ENCODE results near the gene URB1.
"Not testable (repeated sequence)": the region's sequence is repeated elsewhere in the genome, so short reads cannot be mapped to it uniquely, and the experiment has no call there.

The URB1 gene

GRCh38 chr21:32316361-32317215, 76.2 kb downstream of the URB1 start:
- no peak for DNase-seq

GRCh38 chr21:32315511-32316281, 77.1 kb downstream of the URB1 start:
- no peak for DNase-seq

- DNase-seq = no peak
Measured at GRCh38 chr21:32314806-32315205, 78.0 kb downstream of the URB1 start.

- DNase-seq = no peak
Measured at GRCh38 chr21:32312976-32313375, 79.8 kb downstream of the URB1 start.

- no peak for DNase-seq
Measured at GRCh38 chr21:32312326-32312725, 80.5 kb downstream of the URB1 start.

GRCh38 chr21:32311621-32312020, 81.2 kb downstream of the URB1 start:
- DNase-seq = no peak

- not testable (repeated sequence) for DNase-seq
Measured at GRCh38 chr21:32310976-32311375, 81.8 kb downstream of the URB1 start.

GRCh38 chr21:32309906-32310460, 82.8 kb downstream of the URB1 start:
- DNase-seq = no peak

GRCh38 chr21:32308696-32309095, 84.1 kb downstream of the URB1 start:
- DNase-seq = no peak

GRCh38 chr21:32307706-32308105, 85.1 kb downstream of the URB1 start:
- DNase-seq = no peak

- no peak for DNase-seq
Measured at GRCh38 chr21:32306021-32306780, 86.6 kb downstream of the URB1 start.

GRCh38 chr21:32304998-32305397, 87.8 kb downstream of the URB1 start:
- DNase-seq = no peak

GRCh38 chr21:32303385-32303784, 89.4 kb downstream of the URB1 start:
- DNase-seq = no peak

GRCh38 chr21:32302560-32302959, 90.3 kb downstream of the URB1 start:
- DNase-seq = no peak

- DNase-seq = no peak
Measured at GRCh38 chr21:32301596-32301995, 91.2 kb downstream of the URB1 start.

- DNase-seq = no peak
Measured at GRCh38 chr21:32300117-32300681, 92.6 kb downstream of the URB1 start.

GRCh38 chr21:32299695-32300094, 93.1 kb downstream of the URB1 start:
- DNase-seq = no peak

GRCh38 chr21:32298658-32299081, 94.1 kb downstream of the URB1 start, which contains the start of gene MRAP:
MRAP (plus strand) TSS chr21:32298855; CDS start chr21:32298972, 117 bp downstream.
- no peak for DNase-seq

GRCh38 chr21:32298148-32298559, 94.7 kb downstream of the URB1 start:
- DNase-seq = no peak

GRCh38 chr21:32297449-32297848, 95.4 kb downstream of the URB1 start:
- DNase-seq = no peak

- DNase-seq = no peak
Measured at GRCh38 chr21:32285476-32285875, 107.3 kb downstream of the URB1 start.

- no peak for DNase-seq
Measured at GRCh38 chr21:32282992-32283391, 109.8 kb downstream of the URB1 start.

GRCh38 chr21:32281531-32281930, 111.3 kb downstream of the URB1 start:
- DNase-seq = no peak
